H54 (cell line): ENCODE results near the gene PSMC1.

Experiments used
- DNase-seq: peaks from one replicate; pipeline ENCODE4 v3.0.0; 2011; ENCODE audit warnings: low spot score, mixed read lengths; ENCODE audit not compliant: insufficient read length
- FAIRE-seq: peaks from 3 replicates; lab custom pipeline; 2011; peaks lifted over from hg19 to GRCh38; lab: Jason Lieb, UNC
- POLR2A ChIP-seq: IDR thresholded peaks from 2 replicates; pipeline ENCODE4 v1.6.1; 2011; ENCODE audit warnings: low read depth, mild to moderate bottlenecking, low read length

The PSMC1 gene

GRCh38 chr14:90287791-90288190, 31.4 kb downstream of the PSMC1 start:
- FAIRE-seq: no peak
- DNase-seq: no peak

GRCh38 chr14:90288651-90289355, 32.5 kb downstream of the PSMC1 start:
- DNase-seq (no peak), FAIRE-seq (no peak)
- TF ChIP-seq POLR2A: no peak

More at GRCh38 chr14:90287791-90288190, 31.4 kb downstream of the PSMC1 start:
- TF ChIP-seq POLR2A: no peak

- TF ChIP-seq POLR2A: no peak
- FAIRE-seq (no peak), DNase-seq (no peak)
Measured at GRCh38 chr14:90290337-90291011, 34.1 kb downstream of the PSMC1 start.

- FAIRE-seq: no peak
- DNase-seq: no peak
- no peak for TF ChIP-seq POLR2A
Measured at GRCh38 chr14:90291699-90292098, 35.3 kb downstream of the PSMC1 start.

- DNase-seq (no peak), FAIRE-seq (no peak)
- no peak for TF ChIP-seq POLR2A
Measured at GRCh38 chr14:90293766-90294730, 37.7 kb downstream of the PSMC1 start.

GRCh38 chr14:90294872-90295271, 38.5 kb downstream of the PSMC1 start:
- TF ChIP-seq POLR2A: no peak
- no peak for FAIRE-seq
- no peak for DNase-seq

- FAIRE-seq (no peak), DNase-seq (no peak)
- TF ChIP-seq POLR2A: no peak
Measured at GRCh38 chr14:90295870-90296516, 39.6 kb downstream of the PSMC1 start.

GRCh38 chr14:90296641-90297040, 40.3 kb downstream of the PSMC1 start:
- FAIRE-seq: no peak
- no peak for TF ChIP-seq POLR2A
- no peak for DNase-seq

- no peak for TF ChIP-seq POLR2A
- DNase-seq (no peak), FAIRE-seq (no peak)
Measured at GRCh38 chr14:90297876-90298629, 41.7 kb downstream of the PSMC1 start.

- DNase-seq (no peak), FAIRE-seq (no peak)
- TF ChIP-seq POLR2A: no peak
Measured at GRCh38 chr14:90299408-90299807, 43.1 kb downstream of the PSMC1 start.

- FAIRE-seq (no peak), DNase-seq (peak; percentile 38)
- no peak for TF ChIP-seq POLR2A
Measured at GRCh38 chr14:90300611-90301047, 44.3 kb downstream of the PSMC1 start.

- FAIRE-seq (no peak), DNase-seq (no peak)
- no peak for TF ChIP-seq POLR2A
Measured at GRCh38 chr14:90301122-90301521, 44.8 kb downstream of the PSMC1 start.
